CD14-positive monocyte (primary cell): Measurements from ENCODE around the gene BANP. TPM values are rescaled to one million over a fixed set of nuclear protein-coding genes. Genes with fewer than 3 reads are reported as not detected.
A peak's percentile ranks its signal among the peaks of the same experiment; 100 is the strongest.

Experiments
- DNase-seq, 3 donors: peaks; one replicate each; pipeline ENCODE4 v3.0.0-alpha.2; 2011 to 2022
- H2AFZ ChIP-seq: 2 replicates; pipeline ENCODE4 v1.6.0; 2012; ENCODE audit warnings: mild to moderate bottlenecking, low read depth, low read length, inconsistent platforms; ENCODE audit not compliant: insufficient read depth, poor library complexity, severe bottlenecking
- H3K27ac ChIP-seq, 2 donors: 1 replicate in 1 of 2; 2 replicates in 1 of 2; pipeline ENCODE4 v1.5.1; 2012 to 2013; ENCODE audit warnings: low read length in 2 of 2, control low read depth in 1 of 2, inconsistent platforms in 1 of 2, low read depth in 1 of 2, mild to moderate bottlenecking in 1 of 2
- H3K27me3 ChIP-seq, 2 donors: one replicate each; pipeline versions ENCODE4 v1.6.0 to v1.6.1; 2011 to 2013; ENCODE audit warnings: low read length in 2 of 2; ENCODE audit not compliant: control insufficient read depth in 2 of 2, insufficient read depth in 2 of 2
- H3K36me3 ChIP-seq, 2 donors: replicated peaks in 1 of 2; 1 replicate in 1 of 2; 2 replicates in 1 of 2; pipeline versions ENCODE4 v1.5.1 to v1.6.1; 2012 to 2013; ENCODE audit warnings: low read length in 2 of 2, control low read depth in 1 of 2, inconsistent platforms in 1 of 2, mild to moderate bottlenecking in 1 of 2; ENCODE audit not compliant: insufficient read depth in 2 of 2, control insufficient read depth in 1 of 2
- H3K4me1 ChIP-seq, 2 donors: 1 replicate in 1 of 2; 2 replicates in 1 of 2; pipeline versions ENCODE4 v1.5.1 to v1.6.1; 2012 to 2013; ENCODE audit warnings: low read length in 2 of 2, control low read depth in 1 of 2, inconsistent platforms in 1 of 2, mild to moderate bottlenecking in 1 of 2, moderate library complexity in 1 of 2; ENCODE audit not compliant: insufficient read depth in 2 of 2, control insufficient read depth in 1 of 2
- H3K4me2 ChIP-seq: replicated peaks from 2 replicates; pipeline ENCODE3; 2012; ENCODE audit warnings: low read length, moderate library complexity, mild to moderate bottlenecking; ENCODE audit not compliant: poor library complexity, severe bottlenecking; ENCODE audit errors: extremely low read depth
- H3K4me3 ChIP-seq, 3 experiments: fragments of 200-600 bp in 1 of 3; sonication (generic) in 1 of 3; replicated peaks in 1 of 3; 1 replicate in 2 of 3; 2 replicates in 1 of 3; pipeline ENCODE4 v1.5.1; 2011 to 2013; ENCODE audit warnings: low read length in 3 of 3, mild to moderate bottlenecking in 3 of 3, control low read depth in 2 of 3, low read depth in 2 of 3, inconsistent platforms in 1 of 3, moderate library complexity in 1 of 3
- H3K79me2 ChIP-seq: 2 replicates; pipeline ENCODE4 v1.6.0; 2012; ENCODE audit warnings: mild to moderate bottlenecking, control low read depth, inconsistent platforms, low read length, moderate library complexity; ENCODE audit not compliant: insufficient read depth
- H3K9ac ChIP-seq: 2 replicates; pipeline ENCODE4 v1.6.0; 2017; ENCODE audit warnings: low read length, mild to moderate bottlenecking; ENCODE audit not compliant: insufficient read depth, poor library complexity, severe bottlenecking
- H3K9me3 ChIP-seq, 2 donors: replicated peaks in 1 of 2; 1 replicate in 1 of 2; 2 replicates in 1 of 2; pipeline versions ENCODE4 v1.5.1 to v1.6.1; 2012 to 2013; ENCODE audit warnings: low read length in 2 of 2, control low read depth in 1 of 2; ENCODE audit not compliant: control insufficient read depth in 1 of 2, insufficient read depth in 1 of 2
- H4K20me1 ChIP-seq: 2 replicates; pipeline ENCODE4 v1.6.0; 2012; ENCODE audit warnings: mild to moderate bottlenecking, low read length, control low read depth, moderate library complexity; ENCODE audit not compliant: insufficient read depth
- H3K27ac Mint-ChIP-seq, 7 donors: one replicate each; pipeline ENCODE4 v1.8.0; 2020; ENCODE audit warnings: mild to moderate bottlenecking in 7 of 7, mixed read lengths in 7 of 7, moderate library complexity in 6 of 7, inconsistent platforms in 2 of 7
- H3K27me3 Mint-ChIP-seq, 3 donors: one replicate each; pipeline ENCODE4 v1.8.0; 2021 to 2022; ENCODE audit warnings: low read depth in 3 of 3, mild to moderate bottlenecking in 3 of 3, mixed read lengths in 3 of 3, moderate library complexity in 3 of 3, inconsistent platforms in 1 of 3
- H3K36me3 Mint-ChIP-seq, 2 donors: one replicate each; pipeline ENCODE4 v1.8.0; 2020; ENCODE audit warnings: mixed read lengths in 2 of 2, inconsistent platforms in 1 of 2, mild to moderate bottlenecking in 1 of 2
- H3K4me1 Mint-ChIP-seq: one replicate; pipeline ENCODE4 v1.8.0; 2020; ENCODE audit warnings: mild to moderate bottlenecking, mixed read lengths
- H3K4me3 Mint-ChIP-seq, 2 donors: one replicate each; pipeline ENCODE4 v1.8.0; 2020; ENCODE audit warnings: mild to moderate bottlenecking in 2 of 2, mixed read lengths in 2 of 2, moderate library complexity in 1 of 2
- H3K9me3 Mint-ChIP-seq, 7 donors: one replicate each; pipeline ENCODE4 v1.8.0; 2020 to 2022; ENCODE audit warnings: mixed read lengths in 7 of 7, mild to moderate bottlenecking in 6 of 7, moderate library complexity in 6 of 7, inconsistent platforms in 2 of 7
- CTCF ChIP-seq: fragments of 200-600 bp; IDR thresholded peaks from one replicate; pipeline ENCODE4 v1.8.0; 2022; ENCODE audit warnings: antibody characterized with exemption, mild to moderate bottlenecking
- WGBS: methylation state at CpG from one replicate; pipeline ENCODE4 v1.1.5; 2013; ENCODE audit warnings: missing lambda C conversion rate; ENCODE audit not compliant: insufficient coverage; 5-methylcytosine and 5-hydroxymethylcytosine counted together
- intact Hi-C, 2 donors: fragments of 100-400 bp; cut with micrococcal nuclease; formaldehyde crosslinking; loops; one replicate each; pipeline versions ENCODE4 v1.15.0 to v1.15.1; 2023
- polyA plus RNA-seq, 3 donors: library from polyadenylated mRNA; depleted of rRNA in 1 of 3; unstranded in 2 of 3; stranded (reverse) in 1 of 3; fragments of 300-500 nt in 2 of 3; fragments of >200 nt in 1 of 3; fragmentation: Illumina TruSeq in 2 of 3; gene quantifications; 1 replicate in 2 of 3; 2 replicates in 1 of 3; pipeline ENCODE4 v1.2.3, GENCODE V29; 2012 to 2021

BANP gene
- polyA plus RNA-seq, 3 donors, result 10.1 to 40.9 (median 11.7) TPM

- H3K9ac ChIP-seq, result no peak overlapping the region
- Mint-ChIP-seq H3K27me3 (no peaks in the 10 kb centered on the region), H3K4me1 (peaks cover 29% of the 10 kb centered on the region), H3K36me3 (peaks cover 42 to 48% of the 10 kb centered on the region in 2 donors), H3K27ac (no peak overlapping the region), H3K9me3 (peaks cover 16 to 26% (median 23%) of the 10 kb centered on the region in 7 donors), H3K4me3 (no peak overlapping the region)
- intact Hi-C loops, result no loop called here
- TF ChIP-seq CTCF, result no peak
- H3K27me3 ChIP-seq, result no peaks in the 10 kb centered on the region
- H3K4me1 ChIP-seq, result peaks cover 12 to 16% of the 10 kb centered on the region in 2 donors
- peaks cover 2 to 26% of the 10 kb centered on the region in 2 donors for H3K36me3 ChIP-seq
- no peak for DNase-seq
- no peak overlapping the region for H3K27ac ChIP-seq
- H2AFZ ChIP-seq, result no peak overlapping the region
- H4K20me1 ChIP-seq, result peaks cover 85% of the 10 kb centered on the region
- H3K4me2 ChIP-seq, result no peak overlapping the region
- WGBS, result 90% methylated on average over 4 of the region's 7 CpGs
- no peak overlapping the region for H3K4me3 ChIP-seq
- peaks cover 94% of the 10 kb centered on the region for H3K79me2 ChIP-seq
- H3K9me3 ChIP-seq, result peaks cover 20% of the 10 kb centered on the region in 2 donors
These were observed 17.3 kb downstream of the BANP start for GRCh38 chr16:87968541-87968940.

GRCh38 chr16:87970186-87970585 is 19.0 kb downstream of the BANP start:
- H4K20me1 ChIP-seq, result peaks cover 84% of the 10 kb centered on the region
- H3K27me3 ChIP-seq, result no peaks in the 10 kb centered on the region
- H2AFZ ChIP-seq, result no peak overlapping the region
- Mint-ChIP-seq H3K27ac (peak overlapping the region in 1 of 7 donors; percentile 2), H3K4me3 (no peak overlapping the region), H3K36me3 (peaks cover 44 to 50% of the 10 kb centered on the region in 2 donors), H3K9me3 (peaks cover 16 to 26% (median 23%) of the 10 kb centered on the region in 7 donors), H3K27me3 (no peaks in the 10 kb centered on the region), H3K4me1 (peaks cover 25% of the 10 kb centered on the region)
- H3K36me3 ChIP-seq, result peaks cover 6 to 30% of the 10 kb centered on the region in 2 donors
- H3K9ac ChIP-seq, result no peak overlapping the region
- WGBS, result no CpG with 5 or more reads among the region's 3 CpGs
- no peak overlapping the region for H3K27ac ChIP-seq
- peaks cover 87% of the 10 kb centered on the region for H3K79me2 ChIP-seq
- H3K9me3 ChIP-seq, result peaks cover 20% of the 10 kb centered on the region in 2 donors
- intact Hi-C loops, result no loop called here
- no peak overlapping the region for H3K4me3 ChIP-seq
- DNase-seq, result no peak
- no peak for TF ChIP-seq CTCF
- no peak overlapping the region for H3K4me2 ChIP-seq
- peaks cover 7 to 8% of the 10 kb centered on the region in 2 donors for H3K4me1 ChIP-seq
